Testis (tissue), 3 donors: ENCODE data around the gene RAD18. TPM values are rescaled to one million over a fixed set of nuclear protein-coding genes. Genes with fewer than 3 reads are reported as not detected.

ENCODE experiments used
- DNase-seq: peaks from one replicate; pipeline ENCODE4 v3.0.0-alpha.2; 2019
- H3K27ac ChIP-seq, 2 donors: fragments of 200-600 bp; sonication (generic); one replicate each; pipeline ENCODE4 v1.5.1; 2019
- H3K27me3 ChIP-seq: fragments of 200-600 bp; sonication (generic); one replicate; pipeline ENCODE4 v1.5.1; 2019
- H3K36me3 ChIP-seq: fragments of 200-600 bp; sonication (generic); one replicate; pipeline ENCODE4 v1.5.1; 2017; ENCODE audit warnings: low read depth; ENCODE audit errors: missing control alignments
- H3K4me1 ChIP-seq: fragments of 200-600 bp; sonication (generic); one replicate; pipeline ENCODE4 v1.5.1; 2019
- H3K4me3 ChIP-seq, 2 donors: fragments of 200-600 bp; sonication (generic); one replicate each; pipeline ENCODE4 v1.5.1; 2017 to 2019
- H3K9me3 ChIP-seq: fragments of 200-600 bp; sonication (generic); one replicate; pipeline ENCODE4 v1.5.1; 2017
- POLR2A ChIP-seq: fragments of 450-650 bp; IDR thresholded peaks from one replicate; pipeline ENCODE4 v1.6.1; 2017; ENCODE audit warnings: antibody characterized with exemption, mild to moderate bottlenecking, moderate library complexity
- WGBS, 2 donors: methylation state at CpG; one replicate each; pipeline ENCODE4 v1.1.5; 2018; 5-methylcytosine and 5-hydroxymethylcytosine counted together
- intact Hi-C: fragments of 100-400 bp; cut with DNase I; formaldehyde crosslinking; loops from one replicate; pipeline ENCODE4 v1.15.1; 2023; ENCODE audit warnings: low total_unique reads
- polyA plus RNA-seq: library from polyadenylated mRNA; stranded (reverse); fragments of 350-450 nt; fragmentation: Illumina TruSeq; extraction: RNeasy Lipid Tissue Mini Kit (QIAGEN cat#74804); gene quantifications from one replicate; pipeline ENCODE4 v1.2.3, GENCODE V29; 2014; ENCODE audit warnings: low read depth, low replicate concordance; ENCODE audit not compliant: insufficient read depth
- total RNA-seq, 2 donors: library from RNA; depleted of rRNA; stranded (reverse); fragments of >200 nt; gene quantifications; one replicate each; pipeline ENCODE4 v1.2.3, GENCODE V29; 2016
- TF ChIP-seq, protein P1 (sequence below), 3 experiments: fragments of 450-650 bp in 2 of 3; fragments of 200-600 bp in 1 of 3; sonication (generic) in 1 of 3; IDR thresholded peaks; one replicate each; pipeline ENCODE4 v1.5.1; 2016 to 2019; ENCODE audit warnings: antibody characterized with exemption in 3 of 3, mild to moderate bottlenecking in 2 of 3, moderate library complexity in 1 of 3

RAD18 gene
- total and polyA plus RNA-seq, 3 donors from 2014 or later: 7.6 to 27.0 (median 18.8) TPM

DNA sequence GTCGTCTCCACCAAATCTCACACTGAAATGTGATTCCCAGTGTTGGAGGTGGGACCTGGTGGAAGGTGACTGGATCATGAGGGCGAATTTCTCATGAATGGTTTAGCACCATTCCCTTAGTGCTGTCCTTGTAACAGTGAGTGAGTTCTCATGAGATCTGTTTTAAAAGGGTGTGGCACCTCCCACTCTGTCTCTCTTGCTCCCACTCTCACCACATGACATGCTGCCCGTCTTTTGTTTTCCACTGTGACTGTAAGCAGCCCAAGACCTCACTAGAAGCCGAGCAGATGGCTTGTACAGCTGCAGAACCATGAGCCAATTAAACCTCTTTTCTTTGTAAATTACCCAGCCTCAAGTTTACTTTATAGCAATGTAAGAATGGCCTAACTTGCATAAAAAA, 21.2 kb downstream of the RAD18 start:
- H3K36me3 ChIP-seq: no peaks in the 10 kb centered on the region
- H3K9me3 ChIP-seq: no peaks in the 10 kb centered on the region
- no peaks in the 10 kb centered on the region for H3K4me1 ChIP-seq
- no peaks in the 10 kb centered on the region for H3K27me3 ChIP-seq
- TF ChIP-seq, protein P1, sequence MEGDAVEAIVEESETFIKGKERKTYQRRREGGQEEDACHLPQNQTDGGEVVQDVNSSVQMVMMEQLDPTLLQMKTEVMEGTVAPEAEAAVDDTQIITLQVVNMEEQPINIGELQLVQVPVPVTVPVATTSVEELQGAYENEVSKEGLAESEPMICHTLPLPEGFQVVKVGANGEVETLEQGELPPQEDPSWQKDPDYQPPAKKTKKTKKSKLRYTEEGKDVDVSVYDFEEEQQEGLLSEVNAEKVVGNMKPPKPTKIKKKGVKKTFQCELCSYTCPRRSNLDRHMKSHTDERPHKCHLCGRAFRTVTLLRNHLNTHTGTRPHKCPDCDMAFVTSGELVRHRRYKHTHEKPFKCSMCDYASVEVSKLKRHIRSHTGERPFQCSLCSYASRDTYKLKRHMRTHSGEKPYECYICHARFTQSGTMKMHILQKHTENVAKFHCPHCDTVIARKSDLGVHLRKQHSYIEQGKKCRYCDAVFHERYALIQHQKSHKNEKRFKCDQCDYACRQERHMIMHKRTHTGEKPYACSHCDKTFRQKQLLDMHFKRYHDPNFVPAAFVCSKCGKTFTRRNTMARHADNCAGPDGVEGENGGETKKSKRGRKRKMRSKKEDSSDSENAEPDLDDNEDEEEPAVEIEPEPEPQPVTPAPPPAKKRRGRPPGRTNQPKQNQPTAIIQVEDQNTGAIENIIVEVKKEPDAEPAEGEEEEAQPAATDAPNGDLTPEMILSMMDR (IDR thresholded peaks at IDR 0.05): no peak
- no peak for TF ChIP-seq POLR2A
- no peak overlapping the region for H3K4me3 ChIP-seq
- 87 to 91% methylated on average over 4 of the region's 4 CpGs for WGBS, 2 donors
- no peak for DNase-seq
- intact Hi-C loops: no loop called here
- H3K27ac ChIP-seq: no peak overlapping the region

DNA sequence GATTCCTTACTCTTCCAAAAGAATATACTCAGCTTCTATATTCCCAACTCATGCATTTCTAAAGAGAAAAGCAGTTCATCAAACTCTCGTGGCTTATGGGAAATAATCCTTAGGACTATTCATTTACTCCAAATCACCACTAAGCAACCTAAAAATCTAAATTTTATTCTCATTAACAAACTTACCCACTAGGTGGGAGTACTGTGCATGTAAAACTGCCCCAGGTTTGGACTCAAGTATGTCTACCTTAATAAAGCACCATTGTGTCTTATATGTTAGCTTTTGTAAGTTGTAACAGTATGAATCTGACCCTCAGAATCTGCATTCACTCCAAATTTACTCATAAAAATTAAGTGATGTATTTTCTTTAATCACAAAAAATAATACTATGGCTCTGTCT, 25.3 kb downstream of the RAD18 start:
- DNase-seq: no peak
- H3K27ac ChIP-seq: peak overlapping the region in 1 of 2 donors; percentile 53
- H3K36me3 ChIP-seq: no peaks in the 10 kb centered on the region
- no peaks in the 10 kb centered on the region for H3K27me3 ChIP-seq
- TF ChIP-seq POLR2A: no peak
- TF ChIP-seq, protein P1 (IDR thresholded peaks at IDR 0.05): peak in 2 of 3 experiments; percentile 5 to 25
- H3K4me1 ChIP-seq: peaks cover 5% of the 10 kb centered on the region
- 76 to 84% methylated on average over 1 of the region's 1 CpG for WGBS, 2 donors
- intact Hi-C loops: no loop called here
- H3K9me3 ChIP-seq: no peaks in the 10 kb centered on the region
- H3K4me3 ChIP-seq: no peak overlapping the region

DNA sequence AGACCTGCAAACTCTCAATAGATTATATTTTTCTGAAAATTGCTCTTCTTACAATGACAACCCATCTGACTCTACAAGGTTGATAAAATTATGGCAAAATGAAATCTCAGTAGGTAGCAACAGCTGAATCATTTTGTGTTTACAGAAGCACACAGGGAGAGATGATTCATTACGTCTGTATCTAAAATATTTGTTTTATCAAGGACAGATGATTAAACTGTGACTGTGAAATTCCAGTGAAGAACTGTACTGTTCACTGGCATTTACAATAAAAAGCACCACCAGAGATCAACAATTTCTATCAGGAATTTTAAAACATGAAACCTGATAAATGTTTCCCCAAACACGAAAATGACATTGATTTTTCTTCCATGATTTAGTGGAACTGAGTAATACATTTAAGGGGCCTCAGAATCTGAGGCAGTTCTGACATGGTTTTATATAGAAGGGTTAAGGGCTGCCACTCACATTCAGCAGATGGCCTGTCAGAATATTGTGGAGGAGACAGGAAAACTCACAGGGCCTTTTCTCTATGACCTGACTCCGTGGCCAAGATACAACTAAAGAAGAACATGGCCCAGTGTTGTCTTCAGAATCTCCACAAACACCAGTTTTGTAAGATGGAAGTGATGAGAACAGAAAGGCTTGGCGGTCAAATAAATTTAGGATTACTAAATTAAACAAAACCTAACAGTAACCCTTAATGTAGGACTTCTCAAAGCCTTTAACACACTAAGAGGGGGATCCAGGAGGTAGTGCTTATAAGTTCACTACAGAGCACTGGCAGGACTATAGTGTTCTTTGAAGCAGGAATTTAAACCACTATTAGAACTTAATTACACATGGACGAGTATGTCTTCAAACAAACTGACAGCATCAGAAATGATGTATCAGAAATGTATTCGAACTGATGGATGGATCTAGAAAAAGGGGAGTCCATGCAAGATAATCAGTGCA, 25.9 kb downstream of the RAD18 start:
- intact Hi-C loops: no loop called here
- H3K27ac ChIP-seq: peak overlapping the region; percentile 31 to 53
- 55 to 62% methylated on average over 6 of the region's 6 CpGs for WGBS, 2 donors
- no peak overlapping the region for H3K4me3 ChIP-seq
- no peak for DNase-seq
- no peaks in the 10 kb centered on the region for H3K9me3 ChIP-seq
- peaks cover 5% of the 10 kb centered on the region for H3K4me1 ChIP-seq
- no peaks in the 10 kb centered on the region for H3K36me3 ChIP-seq
- no peaks in the 10 kb centered on the region for H3K27me3 ChIP-seq
- TF ChIP-seq, protein P1 (IDR thresholded peaks at IDR 0.05): no peak
- no peak for TF ChIP-seq POLR2A

DNA sequence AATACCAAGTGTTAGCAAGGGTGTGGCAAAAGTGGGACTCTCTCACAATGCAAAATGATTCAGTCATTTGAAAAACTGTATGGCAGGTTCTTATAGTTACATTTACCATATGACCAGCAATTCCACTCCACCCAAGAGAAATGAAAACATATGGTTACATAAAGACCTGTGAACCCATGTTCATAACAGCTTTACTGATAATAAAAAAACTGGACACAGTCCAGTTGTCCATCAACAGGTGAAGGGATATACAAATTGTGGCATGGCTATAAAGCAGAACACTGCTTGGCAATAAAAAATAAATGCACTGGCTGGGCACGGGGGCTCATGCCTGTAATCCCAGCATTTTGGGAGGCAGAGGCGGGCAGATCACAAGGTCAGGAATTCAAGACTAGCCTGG, 30.8 kb downstream of the RAD18 start:
- Histone ChIP-seq H3K4me1 (peaks cover 5% of the 10 kb centered on the region), H3K27me3 (no peaks in the 10 kb centered on the region), H3K27ac (no peak overlapping the region), H3K4me3 (no peak overlapping the region), H3K9me3 (no peaks in the 10 kb centered on the region), H3K36me3 (no peaks in the 10 kb centered on the region)
- WGBS, 2 donors: 97% methylated on average over 2 of the region's 2 CpGs
- TF ChIP-seq, protein P1 (IDR thresholded peaks at IDR 0.05): no peak
- TF ChIP-seq POLR2A: no peak
- intact Hi-C loops: no loop called here
- no peak for DNase-seq
